AML-193 (cell line): ENCODE data around the gene CLIC3.

Experiments
- DNase-seq, 2 experiments: peaks; one replicate each; lab custom pipeline; 2025; lab: John Stamatoyannopoulos, UW

The CLIC3 gene

GRCh38 chr9:137030538-137031527, 34.5 kb upstream of the CLIC3 start:
- peak; percentile 87 to 94 for DNase-seq

- DNase-seq, result peak in 1 of 2 experiments; percentile 38
These were observed 33.6 kb upstream of the CLIC3 start for GRCh38 chr9:137030006-137030405.

- DNase-seq, result peak; percentile 73 to 78
These were observed 32.9 kb upstream of the CLIC3 start for GRCh38 chr9:137029058-137029936.

GRCh38 chr9:137028263-137029057, 32.1 kb upstream of the CLIC3 start:
- DNase-seq, result peak; percentile 63 to 67

GRCh38 chr9:137027369-137028262, 31.2 kb upstream of the CLIC3 start, which contains the start of gene ABCA2:
Gene ABCA2, minus strand, starts transcription at chr9:137028237. Its CDS starts 97 bp downstream, at chr9:137028140.
- no peak for DNase-seq

GRCh38 chr9:137026828-137027227, 30.5 kb upstream of the CLIC3 start:
- DNase-seq, result no peak

GRCh38 chr9:137026384-137026783, 30.0 kb upstream of the CLIC3 start:
- DNase-seq, result no peak

GRCh38 chr9:137025517-137025966, 29.2 kb upstream of the CLIC3 start:
- no peak for DNase-seq

- no peak for DNase-seq
These were observed 27.2 kb upstream of the CLIC3 start for GRCh38 chr9:137023583-137023991.

- no peak for DNase-seq
These were observed 26.8 kb upstream of the CLIC3 start for GRCh38 chr9:137023157-137023556.

GRCh38 chr9:137022662-137023008, 26.3 kb upstream of the CLIC3 start:
- DNase-seq, result no peak

GRCh38 chr9:137021979-137022661, 25.8 kb upstream of the CLIC3 start:
- peak; percentile 43 to 53 for DNase-seq

- no peak for DNase-seq
These were observed 25.2 kb upstream of the CLIC3 start for GRCh38 chr9:137021568-137021978.

- no peak for DNase-seq
These were observed 24.6 kb upstream of the CLIC3 start for GRCh38 chr9:137020771-137021567.

GRCh38 chr9:137019891-137020683, 23.7 kb upstream of the CLIC3 start:
- no peak for DNase-seq

GRCh38 chr9:137018761-137019559, 22.6 kb upstream of the CLIC3 start:
- DNase-seq, result no peak

GRCh38 chr9:137017791-137018497, 21.6 kb upstream of the CLIC3 start:
- DNase-seq, result no peak
